ENCODE measurements around the gene ANXA2. TPM values are rescaled to one million over a fixed set of nuclear protein-coding genes. Genes with fewer than 3 reads are reported as not detected.

The ANXA2 gene
- total RNA-seq, 1 experiment from 2014 or later, result 436 TPM

DNA sequence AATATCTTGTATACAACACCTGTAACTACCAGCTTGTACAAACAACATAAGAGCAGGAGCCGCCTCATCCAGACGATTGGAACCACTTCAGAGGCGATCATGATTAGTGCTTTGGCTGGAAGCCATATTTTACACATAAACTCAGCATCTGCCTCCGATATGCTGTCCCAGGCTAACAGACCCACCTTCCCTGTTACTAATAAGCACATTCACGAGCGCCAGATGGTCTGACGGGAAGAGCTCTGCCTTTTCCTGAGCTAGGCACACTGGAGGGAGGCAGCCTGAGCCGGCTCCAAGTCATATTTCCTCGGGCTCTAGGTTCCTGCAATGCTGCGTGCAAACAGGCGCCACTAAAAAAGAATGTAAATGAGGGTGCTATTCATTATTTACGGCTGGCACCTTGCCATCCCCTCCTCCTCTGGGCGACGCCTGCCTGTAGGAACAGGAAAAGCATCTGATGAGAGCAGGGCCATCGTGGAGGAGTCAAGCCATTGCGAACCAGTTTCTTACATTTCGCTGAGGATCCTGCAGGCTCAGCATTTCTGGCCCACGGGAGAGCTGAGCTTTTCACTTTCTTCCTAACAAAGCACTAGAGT lies 98.2 kb downstream of the ANXA2 start:
- peak; percentile 34 for DNase-seq (ENCODE audit: low read depth, low spot score)
- in situ Hi-C loops (cut with HindIII; ENCODE audit: low pct_unique_long_range_greater_than_20kb, low sequenced_read_pairs), result no loop called here

Small RNA genes lying within 50 kb of the gene (small RNA-seq; reads per million reads assigned to genes)
- 0 reads per million in 2 experiments for gene AC087385.3

Other genes starting within 250 kb of the ANXA2 start
- gene ICE2, start 81.2 kb upstream of the ANXA2 start, total RNA-seq (2014; rRNA removed; shearing (Covaris generic)), result 34.3 and 46.3 TPM in 2 replicates